Measurements from ENCODE around the gene CTDP1.

Gene CTDP1

DNA sequence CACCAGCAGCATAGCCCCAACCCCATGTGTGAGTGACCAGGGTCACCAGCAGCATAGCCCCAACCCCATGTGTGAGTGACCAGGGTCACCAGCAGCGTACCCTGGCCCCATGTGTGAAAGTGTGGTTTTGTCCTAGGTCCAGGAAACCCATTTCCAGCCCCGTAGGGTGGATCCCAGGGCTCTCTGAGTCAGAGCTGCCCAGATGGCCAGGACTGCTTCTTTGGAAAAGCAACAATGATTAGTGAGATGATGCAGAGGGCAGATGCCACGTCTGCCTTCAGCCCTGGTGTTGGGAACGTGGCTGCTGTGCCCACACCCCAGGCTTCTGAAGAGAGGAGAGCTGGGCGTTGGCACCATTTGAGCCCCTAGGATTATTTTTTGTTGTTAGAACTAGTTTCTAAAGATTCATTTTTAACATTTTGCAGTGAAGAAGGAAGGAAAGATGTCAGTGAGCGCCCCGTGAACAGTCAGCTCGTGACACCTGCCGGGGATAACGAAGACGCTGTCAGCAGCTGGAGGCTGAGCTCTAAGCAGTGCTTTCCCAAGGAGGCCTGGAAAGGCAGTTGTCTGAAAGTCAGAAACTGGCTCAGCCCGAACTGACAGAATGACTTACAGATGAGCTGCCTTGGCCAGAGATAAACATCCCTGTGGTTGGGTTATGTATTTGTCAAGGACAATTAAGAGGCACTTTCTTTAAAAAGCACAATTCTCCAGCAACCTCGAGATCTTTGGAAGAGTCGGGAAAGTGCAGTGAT is 86.1 kb downstream of the CTDP1 start:
- DNase-seq (ENCODE audit: low spot score): no peak

DNA sequence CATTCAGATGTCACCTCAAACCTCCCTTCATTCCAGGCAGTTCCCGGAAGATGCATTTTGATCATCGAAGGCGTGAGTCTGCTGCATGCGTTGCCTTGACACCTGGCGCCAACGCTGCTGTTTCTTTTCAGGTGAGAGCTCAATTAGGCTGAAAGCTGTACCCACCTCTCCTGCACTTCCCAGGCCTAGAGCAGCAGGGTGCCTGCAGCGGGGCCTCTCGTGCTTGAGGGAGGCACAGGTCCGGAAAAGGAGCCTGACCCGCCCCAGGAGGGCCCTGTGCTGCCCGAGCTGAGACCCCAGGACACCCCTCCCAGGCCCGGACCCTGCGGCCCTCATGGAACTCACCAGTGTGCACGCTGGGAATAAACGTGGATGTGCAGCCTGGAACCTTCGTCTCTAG is 86.7 kb downstream of the CTDP1 start:
- no peak for DNase-seq (ENCODE audit: low spot score)

DNA sequence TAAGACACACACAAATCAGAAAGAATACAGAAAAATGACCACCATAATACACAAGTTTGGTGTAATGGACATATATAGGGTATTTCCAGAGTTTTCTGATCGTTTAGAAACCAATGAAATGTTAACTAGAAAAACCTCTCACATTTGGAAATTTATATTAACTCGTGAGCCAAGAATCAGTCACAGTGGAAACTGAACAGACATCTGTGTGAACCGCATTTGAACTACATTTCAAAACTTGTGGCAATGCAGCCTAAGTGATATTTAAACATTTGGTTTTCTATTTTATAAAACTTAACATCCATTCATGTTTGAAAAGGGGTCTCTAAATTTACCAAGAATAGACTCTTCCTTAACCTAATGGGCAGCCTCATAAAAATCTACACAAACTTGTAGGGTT is 89.1 kb downstream of the CTDP1 start:
- no peak for DNase-seq (ENCODE audit: low spot score)

DNA sequence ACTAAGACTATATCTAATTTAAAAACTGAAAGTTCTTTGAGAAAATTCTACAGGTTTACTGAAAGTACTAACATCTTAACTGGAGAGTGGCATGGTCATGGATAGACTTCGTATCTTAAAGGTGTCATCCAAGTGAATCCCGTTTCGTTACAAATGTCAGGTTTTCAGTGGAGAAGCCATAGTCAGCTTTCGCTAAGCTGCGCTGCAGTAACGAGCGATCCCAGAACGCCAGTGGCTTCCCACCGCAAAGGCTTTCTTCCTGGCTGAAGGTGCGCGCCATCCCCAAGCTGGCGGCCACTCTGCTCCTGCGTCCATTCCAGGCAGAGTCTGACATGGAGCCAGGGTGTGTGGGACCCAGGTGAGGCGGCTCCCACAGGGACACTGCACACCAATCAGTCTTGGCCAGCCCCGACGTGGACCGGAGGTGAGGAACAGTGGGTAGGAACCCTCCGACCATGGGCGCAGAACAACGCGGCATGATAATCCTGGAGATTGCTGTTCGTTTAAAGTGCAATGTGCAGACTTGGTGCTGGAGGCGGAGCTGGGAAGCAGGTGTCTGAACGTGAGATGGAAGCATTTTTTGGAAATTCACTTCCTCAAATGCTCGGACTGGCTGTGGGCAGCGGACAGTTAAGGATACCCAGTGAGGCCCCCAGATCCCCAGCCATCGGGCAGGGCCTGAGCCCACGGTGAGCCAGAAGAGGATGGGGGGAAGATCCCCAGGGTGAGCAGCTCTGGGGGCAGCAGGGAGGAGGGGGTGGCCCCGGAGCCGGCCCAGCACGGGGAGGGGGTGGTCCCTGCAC is 90.3 kb downstream of the CTDP1 start:
- no peak for DNase-seq (ENCODE audit: low spot score)

DNA sequence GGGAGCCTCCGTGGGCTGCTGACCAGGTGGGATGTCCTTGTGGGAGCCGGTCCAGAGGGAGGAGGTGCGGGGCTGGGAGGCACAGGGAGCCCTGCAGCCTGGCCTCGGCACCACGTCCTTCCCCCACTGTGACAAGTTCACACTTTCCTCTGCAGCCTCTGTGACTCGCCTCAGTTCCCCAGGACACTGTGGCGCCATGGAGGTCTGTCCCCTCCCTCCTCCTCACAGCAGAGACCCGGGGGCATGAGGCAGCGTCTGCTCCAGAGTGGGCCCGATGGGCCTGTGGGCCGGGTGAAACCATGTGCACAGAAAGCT is 90.9 kb downstream of the CTDP1 start:
- no peak for DNase-seq (ENCODE audit: low spot score)

DNA sequence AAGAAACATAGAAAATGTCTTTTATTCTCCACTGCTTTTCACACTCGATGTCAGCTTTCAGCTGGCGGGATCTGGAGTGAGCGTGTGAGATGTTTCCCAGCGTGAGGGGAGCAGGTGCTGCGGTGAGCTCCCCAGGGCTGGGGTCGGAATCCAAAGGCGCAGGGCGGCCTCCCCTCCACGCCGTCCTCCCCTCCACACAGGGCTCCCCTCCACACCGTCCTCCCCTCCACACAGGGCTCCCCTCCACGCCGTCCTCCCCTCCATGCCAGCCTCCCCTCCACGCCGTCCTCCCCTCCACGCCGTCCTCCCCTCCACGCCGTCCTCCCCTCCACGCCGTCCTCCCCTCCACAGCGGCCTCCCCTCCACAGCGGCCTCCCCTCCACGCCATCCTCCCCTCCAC is 91.2 kb downstream of the CTDP1 start:
- no peak for DNase-seq (ENCODE audit: low spot score)

DNA sequence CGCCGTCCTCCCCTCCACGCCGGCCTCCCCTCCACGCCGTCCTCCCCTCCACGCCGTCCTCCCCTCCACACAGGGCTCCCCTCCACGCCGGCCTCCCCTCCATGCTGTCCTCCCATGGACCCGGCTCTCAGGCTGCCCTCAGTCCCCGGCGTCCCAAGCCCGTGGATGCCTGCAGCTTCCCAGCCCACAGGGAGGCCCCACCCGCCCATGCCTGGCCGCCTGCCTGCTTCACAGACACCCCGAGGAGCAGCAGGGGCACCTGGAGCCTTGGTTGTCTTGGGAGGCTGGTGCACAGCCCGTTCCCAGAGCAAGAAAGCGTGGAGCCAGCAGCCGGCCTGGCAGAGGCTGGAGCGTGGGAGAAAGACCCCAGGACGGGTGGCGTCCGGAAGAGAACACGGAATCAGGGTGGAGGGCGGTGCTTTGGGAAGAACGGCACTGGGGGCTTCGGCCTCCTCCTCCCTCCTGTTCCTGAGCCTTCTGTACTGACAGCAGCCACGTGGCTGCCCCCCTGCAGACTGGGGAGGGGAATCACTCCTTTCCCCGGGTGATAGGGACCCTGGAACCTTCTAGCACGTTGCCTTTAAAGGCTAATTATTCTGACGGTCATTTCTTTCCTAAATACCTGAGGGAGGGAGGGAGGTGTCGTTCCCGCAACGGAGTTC is 92.0 kb downstream of the CTDP1 start:
- no peak for DNase-seq (ENCODE audit: low spot score)

DNA sequence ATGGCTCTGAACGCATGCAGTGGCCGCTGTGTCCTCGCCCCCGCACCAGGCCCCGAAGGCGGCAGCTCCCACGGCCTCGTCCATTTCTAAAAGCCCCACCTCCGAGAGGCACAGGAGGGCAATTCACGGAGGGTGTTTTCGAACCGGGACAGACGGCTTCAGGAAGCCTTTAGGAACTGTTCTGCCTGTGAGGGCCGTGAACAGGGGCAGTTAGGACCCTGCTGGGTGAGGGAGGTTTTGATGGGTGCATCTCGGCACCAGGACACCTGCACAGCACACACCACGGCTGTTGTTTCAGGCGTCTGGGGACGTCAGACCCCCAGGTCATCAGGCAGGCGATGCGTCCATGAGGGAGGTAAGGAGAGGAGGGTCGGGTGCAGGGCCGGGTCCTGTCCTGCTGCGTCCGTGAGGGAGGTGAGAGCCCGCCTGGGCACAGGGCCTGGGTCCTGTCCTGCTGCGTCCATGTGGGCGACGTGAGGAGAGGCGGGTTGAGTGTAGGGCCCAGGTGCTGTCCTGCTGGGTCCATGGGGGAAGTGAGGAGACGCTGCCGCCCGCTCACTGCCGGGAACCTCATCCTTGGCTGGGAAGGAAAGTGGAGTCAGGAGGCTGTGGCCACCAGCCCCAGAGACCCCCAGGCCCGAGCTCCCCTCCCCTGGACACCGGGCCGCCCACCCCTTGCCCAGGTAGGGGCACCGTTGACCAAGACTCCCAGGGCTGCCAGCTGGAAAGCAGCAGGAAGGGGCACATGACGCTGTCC is 92.7 kb downstream of the CTDP1 start:
- no peak for DNase-seq (ENCODE audit: low spot score)

DNA sequence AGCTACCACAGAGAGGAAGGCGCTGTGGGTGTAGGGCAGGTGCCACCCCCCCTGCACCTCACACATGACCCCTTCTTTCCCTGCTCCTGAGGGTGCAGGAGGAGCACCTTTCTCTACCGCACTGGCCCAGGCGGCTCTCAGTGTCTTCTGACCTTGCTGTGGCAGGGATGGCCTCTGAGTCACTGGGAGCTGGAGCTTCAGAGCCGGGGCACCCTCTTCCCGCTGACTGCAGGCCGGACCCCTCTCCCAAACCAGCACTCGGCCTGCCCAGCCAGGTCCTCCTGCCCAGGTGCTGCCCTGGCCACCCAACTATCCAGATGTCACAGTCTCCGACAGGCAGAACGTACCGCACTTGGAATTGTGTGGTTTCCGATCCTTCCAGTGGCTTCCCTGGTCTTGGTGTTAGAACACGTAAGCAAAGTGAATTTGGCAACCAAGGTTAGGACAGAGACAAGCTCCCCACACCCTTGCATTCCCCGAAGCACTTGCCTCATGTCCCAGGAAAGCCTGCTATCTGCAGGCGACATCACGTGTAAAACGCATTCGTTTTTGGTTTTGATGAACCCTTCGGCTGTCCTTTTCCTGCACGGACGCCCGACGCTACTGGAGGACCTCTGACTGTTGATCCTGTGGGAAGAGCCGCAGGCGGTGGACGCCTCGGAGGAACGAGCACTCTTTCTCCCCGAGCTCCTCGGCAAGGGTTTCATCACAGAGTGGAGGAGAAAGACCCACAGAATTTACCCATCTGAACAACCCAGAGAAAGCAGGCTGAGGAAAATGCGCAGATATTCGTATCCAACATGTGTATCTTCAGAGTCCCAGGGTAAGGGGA is 93.5 kb downstream of the CTDP1 start:
- no peak for DNase-seq (ENCODE audit: low spot score)

DNA sequence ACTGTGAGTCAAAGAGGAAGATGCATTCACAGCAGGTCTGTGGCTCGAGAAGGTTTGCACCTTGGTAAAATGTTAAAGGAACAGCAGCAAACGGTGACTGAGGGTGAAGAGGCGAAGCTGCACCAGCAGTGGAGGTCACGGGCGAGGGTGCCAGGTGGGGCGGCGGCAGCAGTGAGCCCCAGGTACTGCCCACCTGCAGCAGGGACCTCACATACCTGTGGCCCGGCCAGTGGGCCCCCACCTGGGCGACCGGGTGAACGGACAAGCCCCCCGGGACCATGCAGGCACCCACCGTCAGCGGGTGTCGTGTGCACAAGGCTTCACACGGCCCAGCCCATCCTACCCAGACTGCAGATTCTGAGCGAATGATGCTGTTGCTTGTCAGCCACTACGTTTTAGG is 94.5 kb downstream of the CTDP1 start:
- no peak for DNase-seq (ENCODE audit: low spot score)

DNA sequence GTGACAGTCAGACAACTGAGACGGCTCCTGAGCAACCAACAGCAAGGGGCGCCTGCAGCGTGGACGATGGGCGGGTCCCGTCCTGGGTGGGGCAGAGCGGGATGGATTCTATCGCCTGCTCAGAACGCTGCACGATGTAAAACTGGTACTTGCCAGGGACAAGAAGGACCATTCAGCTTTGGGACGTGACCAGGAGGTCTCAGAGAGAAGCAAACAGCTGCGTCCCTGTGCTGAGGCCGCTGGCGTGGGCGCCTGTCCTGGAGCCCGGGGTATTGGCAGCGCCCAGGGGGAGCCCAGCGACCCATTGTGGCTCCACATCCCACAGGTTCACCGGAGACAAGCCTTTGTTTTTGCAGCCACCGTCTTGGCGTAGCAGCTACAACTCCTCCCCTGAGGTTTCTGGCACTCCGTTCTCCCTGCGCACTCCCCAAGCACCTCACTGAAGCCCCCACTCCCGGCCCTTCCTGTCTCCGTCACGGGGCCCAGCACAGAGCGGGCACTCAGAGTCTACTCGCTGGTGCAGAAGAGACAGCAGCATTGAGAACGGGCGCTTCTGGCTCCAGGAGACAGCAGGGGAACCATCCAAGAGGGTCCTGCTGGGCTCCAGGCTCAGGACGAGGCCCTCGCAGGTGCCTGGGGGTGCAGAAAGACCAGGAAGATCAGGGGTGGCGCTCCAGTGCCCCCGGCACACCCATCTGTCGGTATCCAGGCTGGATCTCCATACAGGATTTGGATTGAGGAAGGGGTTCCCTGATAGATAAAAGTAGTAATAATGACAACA is 96.0 kb downstream of the CTDP1 start:
- DNase-seq (ENCODE audit: low spot score): no peak

DNA sequence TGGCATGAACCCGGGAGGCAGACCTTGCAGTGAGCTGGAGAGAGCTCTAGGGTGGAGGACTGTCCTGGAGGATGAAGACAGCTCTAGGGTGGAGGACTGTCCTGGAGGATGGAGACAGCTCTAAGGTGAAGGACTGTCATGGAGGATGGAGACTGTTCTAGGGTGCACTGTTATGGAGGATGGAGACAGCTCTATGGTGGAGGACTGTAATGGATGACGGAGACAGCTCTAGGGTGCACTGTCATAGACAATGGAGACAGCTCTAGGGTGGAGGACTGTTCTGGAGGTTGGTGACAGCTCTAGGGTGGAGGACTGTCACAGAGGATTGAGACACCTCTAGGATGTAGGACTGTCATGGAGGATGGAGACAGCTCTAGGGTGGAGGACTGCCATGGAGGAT is 97.1 kb downstream of the CTDP1 start:
- DNase-seq (ENCODE audit: low spot score): no peak

DNA sequence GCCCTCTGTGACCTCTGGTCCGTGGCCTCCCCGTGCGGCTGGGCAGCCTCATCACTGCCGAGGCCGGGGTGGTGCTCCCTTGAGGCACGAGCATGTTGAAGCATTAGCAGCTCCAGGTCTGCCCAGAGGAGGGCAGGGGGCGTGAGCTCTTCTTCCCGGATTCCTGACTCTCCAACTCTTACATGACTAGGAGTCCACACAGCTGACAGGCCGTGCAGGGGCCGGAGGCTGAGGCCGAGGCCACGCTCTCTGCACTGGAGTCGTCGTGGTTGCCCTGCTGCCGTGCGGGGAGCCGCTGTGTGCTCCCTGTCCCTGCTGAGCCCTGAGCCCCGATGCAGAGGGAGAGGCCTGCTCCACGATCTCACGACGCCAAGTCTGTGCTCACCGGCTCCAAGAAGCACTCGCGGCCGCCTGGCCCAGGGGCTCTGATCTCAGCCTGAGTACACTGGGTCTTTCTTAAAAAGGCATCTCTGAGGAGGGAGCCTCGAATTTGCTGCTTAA is 98.7 kb downstream of the CTDP1 start:
- DNase-seq (ENCODE audit: low spot score): no peak

DNA sequence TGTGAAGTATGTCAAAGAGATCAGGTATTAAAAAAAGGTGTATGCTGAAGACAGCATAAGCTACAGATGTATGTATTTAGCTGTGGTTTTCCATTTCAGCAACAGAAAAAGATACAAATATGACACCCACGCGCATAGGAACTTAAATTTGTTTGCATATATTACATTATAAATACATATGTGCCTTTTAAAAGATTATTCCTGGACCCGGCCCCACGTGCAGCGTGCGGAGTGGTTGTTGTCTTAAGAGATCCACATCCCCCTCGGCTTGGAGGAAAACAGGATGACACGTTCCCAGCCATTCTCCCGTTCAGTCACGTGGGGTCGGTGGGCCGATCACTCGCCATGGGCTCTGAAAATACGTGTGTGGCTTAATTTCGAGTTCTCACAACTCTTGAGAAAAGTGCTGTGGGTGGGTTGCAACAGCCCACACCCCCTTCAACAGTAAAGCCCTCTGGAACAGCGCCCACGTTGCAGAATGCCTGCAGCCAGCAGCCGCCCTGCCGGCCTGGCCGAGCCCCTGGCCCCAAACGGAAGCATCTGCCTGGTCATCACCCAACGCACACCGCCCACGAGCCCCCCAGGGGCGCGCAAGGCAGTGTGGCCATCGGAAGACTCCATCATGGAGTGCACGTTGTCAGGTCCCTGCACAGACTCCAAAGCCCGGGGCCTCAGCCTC is 99.6 kb downstream of the CTDP1 start:
- no peak for DNase-seq (ENCODE audit: low spot score)

DNA sequence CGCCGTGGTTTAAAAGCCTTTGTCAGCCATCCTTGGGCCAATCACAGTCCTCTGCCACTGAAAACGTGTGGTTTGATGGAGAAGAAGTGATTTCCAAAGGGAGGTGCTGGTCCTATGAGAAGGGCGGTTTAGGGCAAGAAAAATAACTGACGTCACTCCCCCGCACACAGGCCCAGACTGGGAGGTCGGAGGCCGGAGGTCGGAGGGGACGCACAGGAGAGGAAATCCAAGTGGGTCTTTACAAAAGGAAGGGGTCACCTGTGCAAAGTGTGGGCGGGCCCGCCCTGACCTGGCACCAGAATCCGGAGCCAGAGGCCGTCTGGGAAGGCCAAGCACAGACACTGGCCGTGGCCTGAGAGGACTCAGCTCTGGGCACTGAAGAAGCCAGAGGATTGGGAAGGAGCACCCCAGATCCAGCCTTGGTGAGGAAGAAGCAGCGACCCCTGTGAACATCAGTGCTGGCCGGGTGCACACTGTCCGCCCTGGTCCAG is 100.1 kb downstream of the CTDP1 start:
- no peak for DNase-seq (ENCODE audit: low spot score)

DNA sequence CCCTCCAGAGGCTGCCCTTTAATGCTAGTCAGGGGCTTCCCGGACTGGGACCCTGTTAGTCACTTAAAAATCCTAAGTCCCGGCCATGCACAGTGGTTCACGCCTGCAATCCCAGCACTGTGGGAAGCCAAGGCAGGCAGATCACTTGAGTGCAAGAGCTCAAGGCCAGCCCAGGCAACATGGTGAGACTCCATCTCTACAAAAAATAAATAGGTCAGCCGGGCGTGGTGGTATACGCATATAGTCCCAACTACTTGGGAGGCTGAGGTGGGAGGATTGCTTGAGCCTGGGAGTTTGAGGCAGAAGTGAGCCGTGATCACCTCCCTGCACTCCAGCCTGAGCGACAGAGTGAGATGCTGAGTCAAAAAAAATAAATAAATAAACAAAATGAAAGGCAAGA is 100.9 kb downstream of the CTDP1 start:
- DNase-seq (ENCODE audit: low spot score): no peak

DNA sequence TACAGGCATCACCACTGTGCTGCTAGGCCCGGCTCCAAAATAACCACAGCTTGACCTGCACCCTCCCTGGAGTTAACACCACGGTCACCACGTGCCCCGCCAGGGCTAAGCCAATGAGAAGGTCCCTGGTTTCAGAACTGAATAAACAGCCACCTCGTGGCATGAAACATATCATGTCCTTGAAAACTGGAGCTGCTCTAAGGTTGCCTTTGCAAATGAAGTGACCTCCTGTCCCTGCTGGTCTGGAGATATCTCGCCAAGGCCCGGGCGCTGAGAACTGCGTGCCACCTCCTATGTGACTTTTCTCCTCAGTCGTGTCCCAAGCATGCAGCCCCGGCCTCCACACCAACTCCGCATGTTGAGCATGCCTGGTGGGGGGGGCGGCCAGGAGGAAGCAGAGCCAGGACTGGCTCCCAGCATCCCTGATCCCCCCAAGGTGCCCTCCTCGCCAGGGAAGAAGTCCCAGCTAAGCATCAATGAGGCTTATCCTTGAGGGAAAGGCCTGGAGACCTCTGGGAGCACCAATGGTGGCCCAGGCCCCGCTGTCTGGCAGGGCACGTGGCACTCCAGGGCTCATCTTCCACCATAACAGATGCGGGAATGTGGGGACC is 101.8 kb downstream of the CTDP1 start:
- no peak for DNase-seq (ENCODE audit: low spot score)

DNA sequence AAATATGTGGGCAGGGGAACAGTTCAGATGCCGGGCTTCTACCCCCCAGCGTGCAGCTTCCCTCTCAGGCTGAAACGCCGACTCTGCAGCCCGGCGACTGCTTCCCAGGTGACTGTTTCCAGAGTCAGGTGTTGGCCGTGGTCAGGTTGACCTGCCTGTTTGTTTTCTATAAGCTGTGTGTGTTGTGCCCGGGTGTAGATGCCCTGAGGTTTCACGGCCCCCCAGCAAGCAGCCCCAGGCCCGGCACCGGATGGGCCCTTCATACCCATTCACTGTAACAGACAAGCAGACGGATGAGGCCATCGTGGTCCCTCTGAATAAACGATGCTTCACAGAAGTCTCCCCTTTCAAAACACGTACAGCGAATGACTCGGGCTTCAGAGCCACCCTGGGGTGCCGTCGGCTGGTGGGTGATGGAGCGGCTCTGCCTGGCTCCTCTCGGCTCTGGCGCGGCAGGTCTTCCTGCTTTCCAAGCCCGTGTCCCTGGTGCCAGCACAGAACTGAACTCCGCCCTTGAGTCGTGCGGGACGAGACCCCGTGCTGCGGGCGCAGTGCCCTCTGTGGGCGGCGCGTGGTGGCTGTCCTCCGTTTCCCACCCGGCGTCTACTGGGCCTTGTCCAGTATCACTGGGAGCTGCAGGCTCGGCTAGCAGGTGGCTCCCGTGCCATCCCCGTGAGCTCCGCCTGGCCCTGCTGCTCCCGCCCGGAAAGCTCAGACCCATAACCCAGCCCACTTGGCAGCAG is 103.1 kb downstream of the CTDP1 start:
- DNase-seq (ENCODE audit: low spot score): no peak
